Heart right ventricle (tissue), 16 donors: ENCODE measurements around the gene FGF18. TPM values are rescaled to one million over a fixed set of nuclear protein-coding genes. Genes with fewer than 3 reads are reported as not detected.
A peak's percentile ranks its signal among the peaks of the same experiment; 100 is the strongest.
"Not testable (repeated sequence)": the region's sequence is repeated elsewhere in the genome, so short reads cannot be mapped to it uniquely, and the experiment has no call there.

Experiments
- ATAC-seq, 8 donors: fragments of 200-7000 bp; cut with Tn5 transposase; one replicate each; pipeline ENCODE4 v1.9.1; 2020; ENCODE audit warnings: mild to moderate bottlenecking in 8 of 8, moderate library complexity in 8 of 8, moderate number of reproducible peaks in 1 of 8
- DNase-seq, 2 donors: peaks; one replicate each; pipeline ENCODE4 v3.0.0-alpha.2; 2020
- H3K27ac ChIP-seq, 10 donors: fragments of 200-600 bp; sonication (generic) in 2 of 10; one replicate each; pipeline versions ENCODE4 v1.5.0 to v1.8.0; 2020 to 2022; ENCODE audit warnings: mild to moderate bottlenecking in 3 of 10
- H3K27me3 ChIP-seq, 7 donors: fragments of 200-600 bp; one replicate each; pipeline ENCODE4 v1.8.0; 2021 to 2022; ENCODE audit warnings: mild to moderate bottlenecking in 2 of 7
- H3K36me3 ChIP-seq, 9 donors: fragments of 200-600 bp; sonication (generic) in 1 of 9; one replicate each; pipeline versions ENCODE4 v1.5.0 to v1.8.0; 2020 to 2022; ENCODE audit warnings: mild to moderate bottlenecking in 2 of 9
- H3K4me1 ChIP-seq, 9 donors: fragments of 200-600 bp; sonication (generic) in 1 of 9; one replicate each; pipeline versions ENCODE4 v1.5.0 to v1.8.0; 2020 to 2022; ENCODE audit warnings: mild to moderate bottlenecking in 4 of 9
- H3K4me3 ChIP-seq, 10 donors: fragments of 200-600 bp; sonication (generic) in 2 of 10; one replicate each; pipeline versions ENCODE4 v1.5.0 to v1.8.0; 2020 to 2022; ENCODE audit warnings: mild to moderate bottlenecking in 7 of 10, moderate library complexity in 2 of 10
- H3K9me3 ChIP-seq, 11 donors: fragments of 200-600 bp in 10 of 11; sonication (generic) in 2 of 11; one replicate each; pipeline versions ENCODE4 v1.5.0 to v1.8.0; 2013 to 2022; ENCODE audit warnings: mild to moderate bottlenecking in 2 of 11, control low read depth in 1 of 11, moderate library complexity in 1 of 11
- WGBS, 2 donors: extraction: QIAGEN DNeasy Blood & Tissue Kit; methylation state at CpG; one replicate each; pipeline ENCODE4 v1.1.7; 2013; ENCODE audit warnings: inconsistent platforms in 1 of 2; 5-methylcytosine and 5-hydroxymethylcytosine counted together
- intact Hi-C, 10 donors: fragments of 100-400 bp; cut with DNase I; formaldehyde crosslinking; loops; one replicate each; pipeline versions ENCODE4 v1.11.1 to v1.14.2; 2022
- long read RNA-seq, 3 donors: library from polyadenylated mRNA; unstranded; transcript quantifications; one replicate each; pipeline ENCODE4 v2.0.0, GENCODE V29; 2020 to 2021
- polyA plus RNA-seq, 2 donors: library from polyadenylated mRNA; stranded (reverse); fragments of 200-250 nt; gene quantifications; one replicate each; pipeline ENCODE4 v1.2.3, GENCODE V29; 2013
- total RNA-seq, 10 donors: library from RNA; stranded (reverse); fragmentation: NEBNext Ultra II Directional in 3 of 10; extraction: Animal tissue kit (Norgen Biotek cat#: 25700) in 3 of 10; gene quantifications; one replicate each; pipeline versions ENCODE4 v1.2.1 to v1.2.4, GENCODE V29; 2021 to 2023
- TF ChIP-seq, protein P1 (sequence below), 9 donors: fragments of 200-600 bp; sonication (generic) in 2 of 9; IDR thresholded peaks; one replicate each; pipeline versions ENCODE4 v1.5.0 to v1.8.0; 2021 to 2022; ENCODE audit warnings: antibody characterized with exemption in 9 of 9, mild to moderate bottlenecking in 5 of 9, moderate library complexity in 1 of 9
- donor health status: Arrhythmogenic right ventricular cardiomyopathy.
- donor health status: ischemic (EF 13 %, LVEDD 7.1; RV severe dilation, severe dysfunction).
- donor health status: healthy with polysubstance abuse.
- donor health status: DM: no; HTN: yes; CAD: no.
- donor health status: DM: no; HTN: no; CAD: no.
- donor health status: ischemic (EF 25% LVEDD 6.9; RV normal size, moderate dysfunction).
- donor health status: ischemic (EF 25% LVEDD 5.7; RV mildly dilated, moderate dysfunction).
- donor health status: healthy.
- donor health status: DM: yes; HTN: yes; CAD: no.
- donor health status: Ischemic cardiomyopathy.
- donor health status: ischemic (EF 35%, LVEDD 5.7; RV mildly dilated, moderate dysfunction).
- donor health status: nonischemic (EF 11% LVEDD 7.7; RV severe dilation, severe dysfunction).
- donor health status: DM: yes; HTN: yes; CAD: no.
- donor health status: PGD.
- donor health status: ischemic (EF 29% LVEDD 5.4; RV normal size, mild dysfunction).
- donor health status: nonischemic (EF 23%, LVEDD 6.1; RV moderate dilation, normal function).

The FGF18 gene, protein sequence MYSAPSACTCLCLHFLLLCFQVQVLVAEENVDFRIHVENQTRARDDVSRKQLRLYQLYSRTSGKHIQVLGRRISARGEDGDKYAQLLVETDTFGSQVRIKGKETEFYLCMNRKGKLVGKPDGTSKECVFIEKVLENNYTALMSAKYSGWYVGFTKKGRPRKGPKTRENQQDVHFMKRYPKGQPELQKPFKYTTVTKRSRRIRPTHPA
- total RNA-seq (10 to 100 TPM in 8 of 10 donors, 1 to 10 TPM in 2; 2.5 to 39.2 (median 19.2) TPM), polyA plus RNA-seq (1 to 10 TPM; 1.7 to 4.1 TPM)
- long read RNA-seq, donor 1, transcript FGF18-201 (5 exons, 1,986 nt): major isoform, 25 of 28 reads
- long read RNA-seq, donor 1, partial matches to known transcripts: 0 of 28 reads
- long read RNA-seq, donor 1, other reads (novel, unspliced or antisense): 3 of 28 reads
- long read RNA-seq, donor 2, transcript FGF18-201 (5 exons, 1,986 nt): major isoform, 18 of 18 reads
- long read RNA-seq, donor 2, partial matches to known transcripts: 0 of 18 reads
- long read RNA-seq, donor 2, other reads (novel, unspliced or antisense): 0 of 18 reads
- long read RNA-seq, donor 3: 0 reads

DNA sequence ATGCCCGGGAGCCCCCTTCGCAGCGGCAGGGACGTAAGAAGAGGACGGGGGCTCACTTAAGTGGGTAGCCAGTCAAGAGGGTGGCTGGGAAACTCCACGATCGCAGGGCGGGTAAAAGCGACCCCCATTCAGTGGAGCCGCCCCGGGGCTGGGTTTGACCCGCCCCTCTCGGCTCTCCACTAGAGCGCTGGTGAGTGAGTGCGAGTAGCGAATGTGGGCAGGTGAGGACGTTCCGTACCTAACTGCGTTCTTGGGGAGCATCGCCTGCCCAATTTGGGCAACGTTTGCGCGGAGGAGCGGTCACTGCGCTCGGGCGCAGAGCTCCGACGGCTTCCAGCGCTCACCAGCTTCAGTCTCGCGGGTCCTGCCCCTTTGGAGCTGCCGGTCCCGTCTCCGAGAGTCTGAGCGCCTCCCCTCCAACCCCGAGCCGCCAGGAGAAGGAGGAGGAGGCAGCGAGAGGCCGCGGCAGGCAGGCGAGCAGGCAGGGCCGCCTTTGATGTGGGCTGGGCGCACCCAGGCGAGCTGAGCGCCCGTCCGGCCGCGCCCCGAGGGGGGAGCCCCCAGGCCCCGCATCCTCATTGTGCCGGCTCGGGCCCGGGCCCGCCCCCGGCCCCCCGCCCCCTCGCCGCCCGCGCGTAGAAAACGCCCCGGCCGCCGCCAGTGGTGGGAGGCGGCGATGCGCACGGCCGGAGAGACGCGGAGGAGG lies at the start of gene FGF18:
FGF18 (plus strand) TSS at position 666 of the 706 bp plus-strand sequence. CDS start 553 bp downstream, outside the sequence.
- ATAC-seq (peak; percentile 32 to 72 (median 63)), DNase-seq (peak; percentile 52 to 54)
- Histone ChIP-seq H3K27ac (peak within 1 kb of the TSS; percentile 8 to 90 (median 74)), H3K27me3 (peaks cover 0 to 35% (median 0%) of the 10 kb centered on the region in 7 donors), H3K4me1 (peaks cover 15 to 50% (median 31%) of the 10 kb centered on the region in 9 donors), H3K9me3 (no peaks in the 10 kb centered on the region), H3K36me3 (peaks cover 0 to 6% (median 0%) of the 10 kb centered on the region in 9 donors), H3K4me3 (peak within 1 kb of the TSS; percentile 11 to 66 (median 54))
- WGBS, 2 donors: 0 to 1% methylated on average over 59 to 74 of the region's 74 CpGs
- TF ChIP-seq, protein P1, sequence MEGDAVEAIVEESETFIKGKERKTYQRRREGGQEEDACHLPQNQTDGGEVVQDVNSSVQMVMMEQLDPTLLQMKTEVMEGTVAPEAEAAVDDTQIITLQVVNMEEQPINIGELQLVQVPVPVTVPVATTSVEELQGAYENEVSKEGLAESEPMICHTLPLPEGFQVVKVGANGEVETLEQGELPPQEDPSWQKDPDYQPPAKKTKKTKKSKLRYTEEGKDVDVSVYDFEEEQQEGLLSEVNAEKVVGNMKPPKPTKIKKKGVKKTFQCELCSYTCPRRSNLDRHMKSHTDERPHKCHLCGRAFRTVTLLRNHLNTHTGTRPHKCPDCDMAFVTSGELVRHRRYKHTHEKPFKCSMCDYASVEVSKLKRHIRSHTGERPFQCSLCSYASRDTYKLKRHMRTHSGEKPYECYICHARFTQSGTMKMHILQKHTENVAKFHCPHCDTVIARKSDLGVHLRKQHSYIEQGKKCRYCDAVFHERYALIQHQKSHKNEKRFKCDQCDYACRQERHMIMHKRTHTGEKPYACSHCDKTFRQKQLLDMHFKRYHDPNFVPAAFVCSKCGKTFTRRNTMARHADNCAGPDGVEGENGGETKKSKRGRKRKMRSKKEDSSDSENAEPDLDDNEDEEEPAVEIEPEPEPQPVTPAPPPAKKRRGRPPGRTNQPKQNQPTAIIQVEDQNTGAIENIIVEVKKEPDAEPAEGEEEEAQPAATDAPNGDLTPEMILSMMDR (IDR thresholded peaks at IDR 0.05): peak in 4 of 9 donors; percentile 16 to 40 (median 28)
- intact Hi-C loops: loop anchor here (2.0 to 10.0 kb wide), 15 partner anchors 63 to 1026 kb away; no protein-coding TSS in a partner anchor

DNA sequence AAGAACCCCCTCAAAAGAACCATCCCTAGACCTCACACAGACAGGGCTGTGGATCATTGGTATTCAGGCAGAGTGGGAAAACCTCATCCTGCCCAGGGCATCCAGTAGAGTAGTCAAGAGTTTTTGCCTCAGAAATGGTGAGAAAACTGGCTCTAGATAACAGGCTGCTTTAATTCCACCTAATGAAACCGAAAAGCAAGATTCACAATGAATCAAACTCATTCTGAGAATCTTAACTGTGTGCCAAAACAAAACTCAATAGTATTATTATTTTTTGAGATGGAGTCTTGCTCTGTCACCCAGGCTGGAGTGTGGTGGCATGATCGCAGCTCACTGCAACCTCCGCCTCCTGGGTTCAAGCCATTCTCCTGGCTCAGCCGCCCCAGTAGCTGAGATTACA lies 49.5 kb upstream of the FGF18 start:
- Histone ChIP-seq H3K4me3 (no peak overlapping the region), H3K9me3 (no peaks in the 10 kb centered on the region), H3K27me3 (peaks cover 0 to 31% (median 8%) of the 10 kb centered on the region in 7 donors), H3K4me1 (no peaks in the 10 kb centered on the region), H3K36me3 (no peaks in the 10 kb centered on the region), H3K27ac (no peak overlapping the region)
- DNase-seq (no peak), ATAC-seq (no peak)
- intact Hi-C loops: no loop called here
- TF ChIP-seq, protein P1 (IDR thresholded peaks at IDR 0.05): no peak
- WGBS, 2 donors: 96 to 97% methylated on average over 4 of the region's 4 CpGs

GRCh38 chr5:171370881-171371280 lies 48.6 kb upstream of the FGF18 start:
- TF ChIP-seq, protein P1 (IDR thresholded peaks at IDR 0.05): peak in 1 of 9 donors; percentile 5
- intact Hi-C loops, H3K27ac ChIP-seq, H3K9me3 ChIP-seq, ATAC-seq, H3K4me3 ChIP-seq, H3K36me3 ChIP-seq, H3K4me1 ChIP-seq, DNase-seq: not testable (repeated sequence)
- WGBS, 2 donors: 53 to 55% methylated on average over 10 of the region's 10 CpGs
- peaks cover 0 to 22% (median 0%) of the 10 kb centered on the region in 7 donors for H3K27me3 ChIP-seq

- Histone ChIP-seq H3K9me3 (no peaks in the 10 kb centered on the region), H3K4me3 (no peak overlapping the region), H3K4me1 (no peaks in the 10 kb centered on the region), H3K27me3 (peaks cover 0 to 18% (median 0%) of the 10 kb centered on the region in 7 donors), H3K36me3 (no peaks in the 10 kb centered on the region), H3K27ac (no peak overlapping the region)
- intact Hi-C loops: no loop called here
- no peak for DNase-seq
- TF ChIP-seq, protein P1 (IDR thresholded peaks at IDR 0.05): no peak
- peak in 1 of 8 donors; percentile 25 for ATAC-seq
- WGBS, 2 donors: 80 to 84% methylated on average over 13 of the region's 13 CpGs
These were observed 48.1 kb upstream of the FGF18 start for GRCh38 chr5:171371326-171371725.
